Adipose tissue (tissue), 3 donors: ENCODE results near the gene MAPK14. TPM values are rescaled to one million over a fixed set of nuclear protein-coding genes. Genes with fewer than 3 reads are reported as not detected.

ENCODE experiments used
- H3K27ac ChIP-seq: one replicate; pipeline ENCODE4 v1.5.1; 2013; ENCODE audit warnings: low read depth, low read length
- WGBS, 3 donors: extraction: QIAGEN DNeasy Blood & Tissue Kit; methylation state at CpG; one replicate each; pipeline ENCODE4 v1.1.7; 2013; 5-methylcytosine and 5-hydroxymethylcytosine counted together
- polyA plus RNA-seq, 3 donors: library from polyadenylated mRNA; stranded (reverse); fragments of 200-250 nt; gene quantifications; one replicate each; pipeline ENCODE4 v1.2.3, GENCODE V29; 2013
- donor health status: healthy with polysubstance abuse.
- donor health status: Bipolar disorder and iron deficiency.
- donor health status: healthy.

MAPK14 gene
- polyA plus RNA-seq, 3 donors: 12.6 to 32.2 (median 31.1) TPM

DNA sequence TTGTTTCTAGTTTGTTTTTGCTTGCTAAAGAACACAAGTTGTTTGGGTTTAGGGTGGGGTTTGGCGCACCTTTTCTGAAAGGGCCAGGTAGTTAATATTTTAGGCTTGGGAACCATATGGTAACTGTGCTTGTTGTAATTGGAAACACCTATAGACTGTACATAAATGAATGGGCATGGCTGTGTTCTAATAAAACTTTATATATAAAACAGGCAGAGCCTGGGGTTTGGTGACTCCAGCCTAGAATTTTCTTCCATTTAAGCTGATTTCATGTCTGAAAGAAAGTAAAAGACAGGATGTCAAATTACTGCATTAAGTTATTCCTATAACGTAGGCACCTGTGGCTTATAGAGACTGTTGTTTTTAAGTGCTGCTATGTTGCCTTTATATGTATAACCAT lies 66.6 kb downstream of the MAPK14 start:
- WGBS, 3 donors: 93 to 96% (median 94%) methylated on average over 2 of the region's 2 CpGs
- H3K27ac ChIP-seq: no peak overlapping the region

DNA sequence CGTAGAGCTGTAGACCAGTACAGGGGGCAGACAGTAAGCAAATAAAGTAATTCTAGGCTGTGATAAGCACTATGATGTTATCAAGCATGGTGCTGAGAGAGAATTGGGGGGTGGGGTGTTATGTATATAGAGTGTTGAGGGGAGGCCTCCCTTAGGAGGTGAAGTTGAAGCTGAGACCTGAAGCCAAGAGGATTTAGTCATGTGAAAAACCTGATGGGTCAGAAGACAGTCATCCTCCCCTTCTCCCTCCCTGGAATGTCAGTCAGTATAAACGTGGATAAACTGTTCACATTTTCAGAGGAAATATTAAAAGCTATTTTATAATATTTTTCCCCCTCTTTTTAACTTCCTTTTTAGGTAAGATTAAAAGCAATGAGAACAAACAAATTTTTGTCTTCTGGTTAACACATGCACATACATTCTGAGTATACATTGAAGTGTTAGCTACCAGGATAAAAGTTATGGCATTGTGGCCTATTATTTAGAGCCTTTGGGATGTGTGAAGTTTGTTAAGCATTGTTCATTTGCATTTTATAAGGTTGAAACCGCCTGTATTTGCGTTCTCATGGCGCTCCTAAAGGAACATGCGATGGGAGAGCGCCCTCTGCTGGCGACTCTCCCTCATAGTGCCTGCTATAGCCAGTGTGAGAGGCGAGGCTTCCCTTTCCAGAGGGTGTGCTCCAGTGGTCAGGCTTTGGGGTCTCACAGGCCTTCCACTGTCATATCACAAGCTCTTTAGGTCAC lies 67.3 kb downstream of the MAPK14 start:
- H3K27ac ChIP-seq: no peak overlapping the region
- 10 to 11% (median 11%) methylated on average over 9 of the region's 9 CpGs for WGBS, 3 donors

DNA sequence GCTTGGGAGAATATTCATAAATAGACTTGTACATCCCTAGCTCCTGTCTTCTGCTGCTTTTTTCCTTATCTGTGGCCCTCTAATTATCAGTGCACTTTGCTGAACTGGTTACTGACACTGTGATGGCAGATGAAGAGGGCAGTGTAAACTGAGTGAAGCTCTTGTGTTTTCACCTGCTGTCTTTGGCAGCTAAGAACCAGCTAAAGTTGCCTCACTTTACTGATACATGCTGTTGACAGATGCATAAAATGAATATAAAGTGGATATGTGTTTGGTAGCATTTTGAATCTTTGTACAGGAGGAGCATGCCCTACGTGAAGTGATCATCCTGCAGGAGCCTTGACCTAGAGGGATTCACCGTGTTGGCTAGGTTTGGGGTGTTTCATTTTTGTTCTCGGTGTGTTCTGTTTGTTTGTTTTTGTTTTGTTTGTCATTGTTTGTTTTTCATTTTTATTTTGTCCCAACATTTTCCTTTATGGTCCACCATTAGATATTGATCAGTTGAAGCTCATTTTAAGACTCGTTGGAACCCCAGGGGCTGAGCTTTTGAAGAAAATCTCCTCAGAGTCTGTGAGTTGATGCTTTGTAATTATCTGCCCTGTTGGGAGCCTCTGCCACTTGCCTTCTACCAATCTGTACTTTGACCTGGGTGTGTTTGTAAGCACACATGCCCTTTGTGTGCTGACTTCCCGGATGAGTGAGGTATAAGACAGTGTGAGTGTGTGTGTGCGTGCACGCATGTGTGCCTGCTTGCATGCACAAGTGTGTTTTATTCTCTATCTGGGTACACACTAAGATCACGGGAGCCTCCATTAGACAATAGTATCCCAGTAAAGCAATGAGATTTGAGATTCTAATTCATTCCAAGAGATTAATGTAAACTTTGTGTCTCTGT lies 68.1 kb downstream of the MAPK14 start:
- WGBS, 3 donors: 56 to 91% (median 85%) methylated on average over 8 of the region's 8 CpGs
- no peak overlapping the region for H3K27ac ChIP-seq

DNA sequence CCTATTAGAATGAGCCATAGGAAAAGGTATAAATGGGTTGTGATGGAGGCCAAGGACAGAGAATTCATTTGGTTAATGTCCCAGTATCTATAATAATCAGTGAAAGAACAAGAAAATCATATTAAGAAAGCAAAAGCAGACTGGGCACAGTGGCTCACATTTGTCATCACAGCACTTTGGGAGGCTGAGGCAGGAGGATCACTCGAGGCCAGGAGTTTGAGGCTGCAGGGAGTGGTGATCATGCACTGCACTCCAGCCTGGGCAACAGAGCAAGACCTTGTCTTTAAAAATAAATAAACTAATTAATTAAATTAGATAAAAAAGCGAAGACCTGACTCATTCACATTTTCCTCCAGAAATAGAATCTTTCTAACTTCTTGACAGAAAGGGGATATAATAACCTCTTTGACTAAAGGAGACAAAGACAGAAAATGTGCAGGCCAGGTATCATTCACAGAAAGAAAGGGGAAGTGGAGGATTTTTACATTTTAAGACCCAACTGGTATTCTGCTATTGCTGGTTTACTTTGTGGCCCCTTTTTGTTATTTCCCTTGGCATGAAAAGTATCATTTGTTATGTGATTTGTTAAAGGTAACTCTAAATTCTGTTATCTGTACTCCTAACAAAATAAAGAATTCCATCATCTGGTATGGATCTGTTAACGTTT lies 70.8 kb downstream of the MAPK14 start:
- WGBS, 3 donors: 72 to 79% (median 75%) methylated on average over 3 of the region's 3 CpGs
- no peak overlapping the region for H3K27ac ChIP-seq

DNA sequence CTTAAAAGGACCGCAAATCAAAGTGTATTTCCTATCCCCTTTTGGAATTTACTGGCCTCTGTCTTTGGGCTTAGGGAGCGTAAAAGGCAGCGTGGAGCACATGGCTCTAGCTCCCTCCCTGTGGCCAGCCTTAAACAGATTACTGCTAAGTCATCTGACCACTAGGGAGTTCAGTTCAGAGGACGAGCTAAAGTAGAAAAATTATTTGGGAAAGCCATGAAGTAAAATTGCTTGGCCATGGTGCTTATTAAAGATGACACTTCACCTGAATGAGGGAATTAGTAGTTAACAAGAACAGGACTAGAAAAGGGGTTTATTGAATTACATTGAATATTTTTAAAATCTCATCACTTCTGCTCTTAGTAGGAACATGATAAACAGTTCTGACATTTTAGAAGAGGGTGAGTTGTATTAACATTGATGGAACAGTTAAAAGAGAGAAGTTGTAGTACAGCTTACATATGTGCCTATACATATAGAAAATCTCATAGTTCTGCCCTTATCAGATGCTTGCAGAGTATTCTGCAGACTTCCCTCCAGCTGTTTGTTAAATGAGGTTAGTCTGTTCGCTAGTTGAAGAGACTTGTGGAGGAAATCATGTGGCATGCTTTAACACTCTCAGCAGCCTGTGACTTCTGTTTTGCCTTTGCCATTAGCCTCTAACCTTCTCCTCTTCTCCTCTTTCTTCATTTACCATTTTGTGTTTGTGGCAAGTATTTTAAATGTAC lies 71.5 kb downstream of the MAPK14 start:
- H3K27ac ChIP-seq: no peak overlapping the region
- 49 to 82% (median 57%) methylated on average over 5 of the region's 5 CpGs for WGBS, 3 donors

DNA sequence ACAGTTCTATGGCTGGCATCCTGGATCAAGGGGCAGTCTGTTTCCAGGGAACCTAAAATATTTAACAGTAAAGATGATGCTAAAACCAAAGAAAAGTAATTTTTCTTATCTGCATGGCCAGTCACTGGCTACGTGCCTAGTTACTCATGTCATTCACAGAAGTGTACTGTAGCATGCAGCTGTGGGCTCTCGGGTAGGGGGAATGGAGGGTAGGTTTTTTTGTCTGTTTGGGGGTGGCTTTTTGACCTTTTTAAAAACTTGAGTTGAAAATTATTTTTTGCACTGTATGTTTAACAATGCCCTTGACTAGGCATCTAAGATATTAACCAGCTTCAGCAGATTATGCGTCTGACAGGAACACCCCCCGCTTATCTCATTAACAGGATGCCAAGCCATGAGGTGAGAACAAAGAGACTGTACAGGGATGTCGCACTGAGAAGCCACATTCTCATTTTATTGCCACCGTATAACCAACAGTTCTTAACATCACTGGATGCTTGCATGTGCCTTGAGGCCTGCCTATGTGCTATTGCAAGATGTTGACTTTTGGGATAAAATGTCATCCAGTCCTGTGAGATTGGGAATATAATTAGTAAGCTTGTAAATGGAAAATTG lies 72.4 kb downstream of the MAPK14 start:
- 38 to 53% (median 53%) methylated on average over 6 of the region's 6 CpGs for WGBS, 3 donors
- H3K27ac ChIP-seq: no peak overlapping the region

DNA sequence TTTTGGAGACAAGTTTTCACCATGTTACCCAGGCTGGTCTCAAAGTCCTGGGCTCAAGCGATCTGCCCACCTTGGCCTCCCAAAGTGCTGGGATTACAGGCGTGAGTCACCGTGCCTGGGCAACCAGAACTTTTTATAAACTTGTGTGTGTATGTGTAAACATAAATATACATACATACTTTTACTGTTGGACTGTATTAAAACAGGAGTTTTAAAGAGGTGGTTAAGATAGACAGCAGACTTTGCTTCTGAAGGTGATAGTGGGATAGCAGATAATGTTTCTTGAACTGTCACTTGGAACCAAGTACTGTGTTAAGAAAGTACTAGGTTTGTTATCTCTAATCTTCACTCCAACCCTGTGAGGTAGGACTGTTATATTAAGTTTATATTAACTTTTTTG lies 74.1 kb downstream of the MAPK14 start:
- 96 to 100% (median 97%) methylated on average over 3 of the region's 3 CpGs for WGBS, 3 donors
- H3K27ac ChIP-seq: no peak overlapping the region

DNA sequence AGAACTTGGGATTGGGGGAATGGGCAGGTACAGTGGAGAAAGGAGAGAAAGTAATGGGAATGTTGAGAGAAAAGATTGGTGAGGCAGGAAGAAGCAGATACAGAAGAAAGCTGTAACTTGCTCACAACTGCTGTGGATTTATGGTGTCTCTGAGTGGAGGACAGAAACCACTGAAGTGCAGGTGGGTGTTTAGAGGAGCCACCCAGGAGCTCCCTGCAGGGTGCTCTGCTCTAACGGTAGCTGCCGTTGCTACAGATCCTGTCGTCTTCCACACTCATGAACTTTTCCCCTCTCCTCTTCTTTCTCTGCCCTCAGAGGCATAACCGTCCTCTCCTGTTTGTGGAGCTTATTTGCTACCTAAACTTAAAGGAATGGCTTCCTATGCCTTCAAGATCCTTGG lies 75.2 kb downstream of the MAPK14 start:
- 65 to 76% (median 69%) methylated on average over 4 of the region's 4 CpGs for WGBS, 3 donors
- no peak overlapping the region for H3K27ac ChIP-seq

DNA sequence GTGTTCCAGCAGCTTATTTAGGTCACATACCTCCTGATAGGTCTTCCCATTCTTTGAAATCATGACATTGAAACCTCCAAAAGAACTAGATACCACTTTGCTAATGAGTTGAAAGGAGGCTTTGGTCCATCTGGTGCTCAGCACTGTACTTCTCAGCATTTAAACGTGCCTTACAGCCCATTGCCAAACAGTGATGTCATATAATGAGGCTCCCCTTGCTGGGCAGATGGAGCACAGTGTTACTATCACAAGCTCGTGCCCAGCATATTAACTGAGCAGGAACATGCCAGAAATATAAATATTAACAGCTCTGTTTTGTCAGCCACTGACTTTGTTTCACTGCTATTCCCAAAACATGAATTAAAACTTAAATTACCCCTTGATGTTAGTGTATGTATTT lies 77.2 kb downstream of the MAPK14 start:
- no peak overlapping the region for H3K27ac ChIP-seq
- 33 to 53% (median 46%) methylated on average over 2 of the region's 2 CpGs for WGBS, 3 donors

DNA sequence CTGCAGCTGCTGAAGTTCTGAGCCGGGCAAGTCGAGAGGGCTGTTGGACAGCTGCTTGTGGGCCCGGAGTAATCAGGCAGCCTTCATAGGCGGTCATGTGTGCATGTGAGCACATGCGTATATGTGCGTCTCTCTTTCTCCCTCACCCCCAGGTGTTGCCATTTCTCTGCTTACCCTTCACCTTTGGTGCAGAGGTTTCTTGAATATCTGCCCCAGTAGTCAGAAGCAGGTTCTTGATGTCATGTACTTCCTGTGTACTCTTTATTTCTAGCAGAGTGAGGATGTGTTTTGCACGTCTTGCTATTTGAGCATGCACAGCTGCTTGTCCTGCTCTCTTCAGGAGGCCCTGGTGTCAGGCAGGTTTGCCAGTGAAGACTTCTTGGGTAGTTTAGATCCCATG lies 81.5 kb downstream of the MAPK14 start:
- WGBS, 3 donors: 73 to 86% (median 77%) methylated on average over 7 of the region's 7 CpGs
- H3K27ac ChIP-seq: no peak overlapping the region

DNA sequence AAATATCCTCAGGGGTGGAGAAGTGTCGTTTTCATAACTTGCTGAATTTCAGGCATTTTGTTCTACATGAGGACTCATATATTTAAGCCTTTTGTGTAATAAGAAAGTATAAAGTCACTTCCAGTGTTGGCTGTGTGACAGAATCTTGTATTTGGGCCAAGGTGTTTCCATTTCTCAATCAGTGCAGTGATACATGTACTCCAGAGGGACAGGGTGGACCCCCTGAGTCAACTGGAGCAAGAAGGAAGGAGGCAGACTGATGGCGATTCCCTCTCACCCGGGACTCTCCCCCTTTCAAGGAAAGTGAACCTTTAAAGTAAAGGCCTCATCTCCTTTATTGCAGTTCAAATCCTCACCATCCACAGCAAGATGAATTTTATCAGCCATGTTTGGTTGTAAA lies 82.4 kb downstream of the MAPK14 start:
- H3K27ac ChIP-seq: no peak overlapping the region
- 62 to 88% (median 66%) methylated on average over 3 of the region's 3 CpGs for WGBS, 3 donors

DNA sequence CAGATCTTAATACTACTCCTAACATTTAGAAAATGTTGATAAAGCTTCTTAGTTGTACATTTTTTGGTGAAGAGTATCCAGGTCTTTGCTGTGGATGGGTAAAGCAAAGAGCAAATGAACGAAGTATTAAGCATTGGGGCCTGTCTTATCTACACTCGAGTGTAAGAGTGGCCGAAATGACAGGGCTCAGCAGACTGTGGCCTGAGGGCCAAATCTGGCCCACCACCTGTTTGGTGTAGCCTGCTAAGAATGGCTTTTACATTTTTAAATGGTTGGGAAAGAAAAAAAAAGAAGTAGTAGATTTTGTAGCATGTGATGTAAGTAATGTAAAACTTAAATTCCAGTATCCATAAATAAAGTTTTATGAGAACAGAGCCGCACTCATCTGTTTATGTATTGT lies 83.3 kb downstream of the MAPK14 start:
- H3K27ac ChIP-seq: no peak overlapping the region
- 89 to 97% (median 92%) methylated on average over 4 of the region's 4 CpGs for WGBS, 3 donors

DNA sequence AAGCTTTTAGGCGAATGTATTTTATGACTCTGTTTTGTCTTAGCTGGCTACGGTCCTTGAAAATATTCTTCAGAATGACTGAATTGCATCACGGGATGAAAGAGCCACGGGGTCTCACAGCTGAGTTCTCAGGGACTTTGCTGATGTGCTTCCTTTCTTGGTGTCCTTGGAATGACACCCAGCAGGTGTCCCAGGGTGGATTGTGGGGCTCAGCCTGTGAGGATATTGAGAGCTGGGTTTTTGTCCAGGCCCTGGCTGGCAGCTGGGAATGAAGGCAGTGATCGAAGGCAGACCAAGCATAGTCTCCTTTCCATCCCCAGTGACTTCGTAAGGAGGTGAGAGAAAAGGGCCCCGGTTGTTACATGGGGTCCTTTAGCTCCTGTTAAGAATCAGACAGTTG lies 83.9 kb downstream of the MAPK14 start:
- H3K27ac ChIP-seq: no peak overlapping the region
- 91 to 96% (median 95%) methylated on average over 7 of the region's 7 CpGs for WGBS, 3 donors

DNA sequence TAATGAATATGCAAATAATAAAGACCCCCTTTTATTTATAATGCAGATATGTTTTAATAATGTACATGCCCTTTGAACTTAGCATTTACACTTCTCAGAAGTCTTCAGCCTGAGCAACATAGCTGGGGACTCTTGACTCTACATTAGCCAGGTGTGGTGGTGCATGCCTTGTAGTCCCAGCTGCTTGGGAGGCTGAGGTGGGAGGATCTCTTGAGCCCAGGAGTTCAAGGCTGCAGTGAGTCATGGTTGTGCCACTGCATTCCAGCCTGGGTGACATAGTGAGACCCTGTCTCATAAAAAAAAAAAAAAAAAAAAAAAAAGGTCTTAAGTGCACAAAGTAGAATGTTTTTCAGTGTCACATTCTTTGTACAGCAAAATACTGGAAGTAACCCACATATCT lies 85.4 kb downstream of the MAPK14 start:
- no peak overlapping the region for H3K27ac ChIP-seq

DNA sequence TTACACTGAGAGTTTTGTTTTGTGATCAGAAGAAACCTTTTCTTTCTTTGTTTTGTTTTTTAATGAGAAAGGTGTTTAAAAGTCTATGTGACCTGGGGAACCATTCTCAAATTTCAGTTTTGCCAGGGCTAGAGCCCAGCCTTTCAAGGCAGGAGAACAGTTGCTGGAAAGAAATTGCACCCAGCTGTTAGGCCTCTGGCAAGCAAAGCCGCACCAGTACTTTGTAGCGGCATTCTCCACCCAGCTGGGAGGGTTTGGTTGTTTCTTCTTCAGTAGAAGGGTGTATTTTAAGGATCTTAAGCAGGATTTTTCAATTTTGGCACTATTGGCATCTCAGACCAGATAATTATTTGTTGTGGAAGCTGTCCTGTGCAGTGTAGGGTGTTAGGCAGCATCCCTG lies 86.1 kb downstream of the MAPK14 start:
- 81 to 85% (median 82%) methylated on average over 2 of the region's 2 CpGs for WGBS, 3 donors
- no peak overlapping the region for H3K27ac ChIP-seq

DNA sequence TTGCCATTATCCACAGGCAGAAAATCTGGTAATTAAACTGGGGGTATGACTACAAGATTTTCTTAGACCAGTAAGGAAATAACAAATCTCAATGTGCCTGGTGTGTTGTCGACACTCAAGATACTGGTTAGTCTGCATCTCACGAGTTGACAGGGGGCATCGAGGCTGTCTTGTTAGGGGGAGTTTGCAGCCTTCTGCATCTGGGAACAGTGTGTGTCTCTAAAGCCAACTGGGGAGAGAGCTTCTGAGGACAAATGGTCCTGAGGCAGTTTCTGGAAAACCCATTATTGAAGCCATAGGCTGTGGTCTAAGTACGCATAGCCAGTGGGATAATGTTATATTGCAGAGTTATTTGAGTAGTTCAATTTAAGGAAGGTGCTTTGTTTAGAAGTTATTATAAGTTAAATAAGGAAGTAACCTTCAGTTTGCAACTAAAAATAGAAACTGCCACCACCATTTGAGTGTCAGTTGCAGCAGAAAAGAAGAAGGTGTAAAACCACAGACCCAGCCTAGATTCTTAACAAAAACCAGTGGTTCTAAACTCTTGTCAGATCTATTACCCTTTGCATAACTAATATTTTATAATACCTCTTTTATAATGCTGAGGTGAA lies 87.3 kb downstream of the MAPK14 start:
- WGBS, 3 donors: 52 to 63% (median 63%) methylated on average over 4 of the region's 4 CpGs
- H3K27ac ChIP-seq: no peak overlapping the region

DNA sequence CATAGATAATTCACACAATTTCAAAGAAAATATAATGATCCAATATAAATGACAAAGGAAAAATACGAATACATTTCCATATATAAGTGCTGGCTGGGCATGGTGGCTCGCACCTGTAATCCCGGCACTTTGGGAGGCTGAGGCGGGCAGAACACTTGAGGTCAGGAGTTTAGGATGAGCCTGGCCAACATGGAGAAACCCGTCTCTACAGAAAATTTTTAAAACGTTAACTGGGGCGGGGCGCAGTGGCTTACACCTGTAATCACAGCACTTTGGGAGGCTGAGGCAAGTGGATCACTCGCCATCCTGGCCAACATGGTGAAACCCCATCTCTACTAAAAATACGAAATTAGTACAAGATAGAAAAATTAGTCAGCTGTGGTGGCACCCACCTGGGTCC lies 87.8 kb downstream of the MAPK14 start:
- WGBS, 3 donors: 90 to 92% (median 90%) methylated on average over 10 of the region's 10 CpGs

More for the DNA sequence above, 87.8 kb downstream of the MAPK14 start:
- H3K27ac ChIP-seq: no peak overlapping the region
